BE2C (cell line): Measurements from ENCODE around the gene TSSC4.

Source experiments
- DNase-seq: peaks from one replicate; pipeline ENCODE4 v3.0.0-alpha.2; 2020
- H3K27me3 ChIP-seq: fragments of 250-450 bp; sonication (Bioruptor Pico); 2 replicates; pipeline ENCODE4 v1.5.1; 2020; ENCODE audit warnings: mild to moderate bottlenecking
- H3K36me3 ChIP-seq: fragments of 250-450 bp; sonication (Bioruptor Pico); 2 replicates; pipeline ENCODE4 v1.5.1; 2020; ENCODE audit warnings: mild to moderate bottlenecking
- H3K4me1 ChIP-seq: fragments of 250-450 bp; sonication (Bioruptor Pico); 2 replicates; pipeline ENCODE4 v1.5.1; 2020
- H3K4me3 ChIP-seq: 2 replicates; pipeline ENCODE4 v1.5.1; 2011; ENCODE audit warnings: low read depth, low read length
- H3K9me3 ChIP-seq: fragments of 250-450 bp; sonication (Bioruptor Pico); 2 replicates; pipeline ENCODE4 v1.5.1; 2020
- TF ChIP-seq, protein P1 (sequence below): IDR thresholded peaks from 2 replicates; pipeline ENCODE4 v1.5.1; 2012; ENCODE audit warnings: mild to moderate bottlenecking, low read depth, low read length

Gene TSSC4

DNA sequence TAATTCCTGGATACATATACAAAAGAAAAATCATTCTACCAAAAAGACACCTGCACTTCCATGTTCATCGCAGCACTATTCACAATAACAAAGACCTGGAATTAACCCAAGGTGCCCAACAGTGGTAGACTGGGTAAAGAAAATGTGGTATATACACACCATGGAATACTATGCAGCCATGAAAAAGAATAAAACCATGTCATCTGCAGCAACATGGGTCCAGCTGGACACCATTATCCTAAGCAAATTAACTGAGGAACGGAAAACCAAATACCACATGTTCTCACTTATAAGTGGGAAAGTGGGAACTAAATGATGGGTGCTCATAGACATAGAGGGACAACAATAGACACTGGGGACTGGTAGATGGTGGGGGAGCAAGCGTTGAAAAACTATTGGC, 39.3 kb downstream of the TSSC4 start:
- H3K36me3 ChIP-seq = no peaks in the 10 kb centered on the region
- H3K27me3 ChIP-seq = no peaks in the 10 kb centered on the region
- no peak for DNase-seq
- no peaks in the 10 kb centered on the region for H3K4me1 ChIP-seq
- TF ChIP-seq, protein P1, sequence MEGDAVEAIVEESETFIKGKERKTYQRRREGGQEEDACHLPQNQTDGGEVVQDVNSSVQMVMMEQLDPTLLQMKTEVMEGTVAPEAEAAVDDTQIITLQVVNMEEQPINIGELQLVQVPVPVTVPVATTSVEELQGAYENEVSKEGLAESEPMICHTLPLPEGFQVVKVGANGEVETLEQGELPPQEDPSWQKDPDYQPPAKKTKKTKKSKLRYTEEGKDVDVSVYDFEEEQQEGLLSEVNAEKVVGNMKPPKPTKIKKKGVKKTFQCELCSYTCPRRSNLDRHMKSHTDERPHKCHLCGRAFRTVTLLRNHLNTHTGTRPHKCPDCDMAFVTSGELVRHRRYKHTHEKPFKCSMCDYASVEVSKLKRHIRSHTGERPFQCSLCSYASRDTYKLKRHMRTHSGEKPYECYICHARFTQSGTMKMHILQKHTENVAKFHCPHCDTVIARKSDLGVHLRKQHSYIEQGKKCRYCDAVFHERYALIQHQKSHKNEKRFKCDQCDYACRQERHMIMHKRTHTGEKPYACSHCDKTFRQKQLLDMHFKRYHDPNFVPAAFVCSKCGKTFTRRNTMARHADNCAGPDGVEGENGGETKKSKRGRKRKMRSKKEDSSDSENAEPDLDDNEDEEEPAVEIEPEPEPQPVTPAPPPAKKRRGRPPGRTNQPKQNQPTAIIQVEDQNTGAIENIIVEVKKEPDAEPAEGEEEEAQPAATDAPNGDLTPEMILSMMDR = no peak
- no peaks in the 10 kb centered on the region for H3K9me3 ChIP-seq
- H3K4me3 ChIP-seq = no peak overlapping the region

GRCh38 chr11:2440646-2441045, 40.1 kb downstream of the TSSC4 start:
- H3K27me3 ChIP-seq = peaks cover 8% of the 10 kb centered on the region
- no peak for DNase-seq

DNA sequence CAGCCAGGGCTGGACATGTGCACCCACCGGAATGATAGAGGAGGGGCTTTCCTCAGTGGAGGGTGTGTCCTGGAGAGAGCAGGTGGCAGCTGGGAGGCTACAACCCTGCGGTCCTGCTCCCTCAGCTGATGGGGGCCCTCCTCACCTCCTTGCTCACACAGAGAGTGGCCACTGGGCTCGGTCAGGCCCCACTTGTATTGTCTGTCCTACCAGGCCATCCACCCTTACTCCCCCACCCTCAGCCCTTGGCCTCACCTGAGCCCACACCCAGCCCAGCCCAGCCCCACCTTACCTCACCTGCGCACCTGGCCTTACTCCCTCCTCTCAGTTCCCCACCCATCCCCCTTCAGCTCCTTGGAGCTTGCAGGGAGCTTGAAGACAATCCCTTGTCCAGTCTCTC, 40.6 kb downstream of the TSSC4 start:
- peaks cover 13% of the 10 kb centered on the region for H3K27me3 ChIP-seq
- H3K4me3 ChIP-seq = no peak overlapping the region
- H3K4me1 ChIP-seq = no peaks in the 10 kb centered on the region
- no peak for DNase-seq
- TF ChIP-seq, protein P1 = no peak
- H3K36me3 ChIP-seq = no peaks in the 10 kb centered on the region
- H3K9me3 ChIP-seq = no peaks in the 10 kb centered on the region

More at GRCh38 chr11:2440646-2441045, 40.1 kb downstream of the TSSC4 start:
- Histone ChIP-seq H3K9me3 (no peaks in the 10 kb centered on the region), H3K4me1 (no peaks in the 10 kb centered on the region), H3K36me3 (no peaks in the 10 kb centered on the region), H3K4me3 (no peak overlapping the region)
- TF ChIP-seq, protein P1 = no peak

DNA sequence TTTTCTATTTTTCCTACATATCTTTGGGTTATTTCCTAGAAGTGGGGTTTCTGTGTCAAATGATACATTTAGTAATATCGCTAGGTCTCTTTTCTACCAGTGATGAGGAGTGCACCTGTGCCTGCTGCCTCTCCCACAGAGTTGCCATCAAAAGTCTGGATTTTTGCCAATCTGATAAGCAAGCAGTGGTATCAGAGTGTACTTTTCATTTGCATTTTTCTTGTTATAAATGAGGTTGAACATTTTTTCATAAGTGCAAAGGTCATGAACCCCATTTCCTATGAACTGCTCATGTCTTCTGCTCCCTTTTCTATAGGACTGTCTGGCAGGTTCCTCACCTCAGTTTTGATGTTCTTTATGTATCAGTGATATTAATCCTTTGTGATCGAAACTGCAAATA, 42.0 kb downstream of the TSSC4 start:
- Histone ChIP-seq H3K27me3 (peaks cover 16% of the 10 kb centered on the region), H3K4me1 (no peaks in the 10 kb centered on the region), H3K4me3 (no peak overlapping the region), H3K9me3 (no peaks in the 10 kb centered on the region), H3K36me3 (no peaks in the 10 kb centered on the region)
- DNase-seq = no peak
- TF ChIP-seq, protein P1 = no peak

GRCh38 chr11:2443406-2443805, 42.9 kb downstream of the TSSC4 start:
- no peaks in the 10 kb centered on the region for H3K9me3 ChIP-seq
- H3K36me3 ChIP-seq = no peaks in the 10 kb centered on the region
- TF ChIP-seq, protein P1 = no peak
- DNase-seq = no peak
- no peaks in the 10 kb centered on the region for H3K4me1 ChIP-seq
- H3K27me3 ChIP-seq = peaks cover 16% of the 10 kb centered on the region
- H3K4me3 ChIP-seq = no peak overlapping the region

GRCh38 chr11:2443881-2444820, 43.6 kb downstream of the TSSC4 start, which contains the start of gene TRPM5:
TRPM5 (minus strand) TSS chr11:2444514; CDS start chr11:2423036, 21,478 bp downstream.
- H3K4me1 ChIP-seq = no peaks in the 10 kb centered on the region
- TF ChIP-seq, protein P1 = no peak
- H3K36me3 ChIP-seq = no peaks in the 10 kb centered on the region
- no peak within 1 kb of the TSS for H3K4me3 ChIP-seq
- peaks cover 19% of the 10 kb centered on the region for H3K27me3 ChIP-seq
- no peak for DNase-seq
- H3K9me3 ChIP-seq = no peaks in the 10 kb centered on the region
